Prostate gland (tissue), 2 donors: Measurements from ENCODE around the gene AVEN. TPM values are rescaled to one million over a fixed set of nuclear protein-coding genes. Genes with fewer than 3 reads are reported as not detected.

ENCODE experiments used
- DNase-seq: peaks from one replicate; pipeline ENCODE4 v3.0.0-alpha.2; 2019; ENCODE audit warnings: low spot score
- H3K27ac ChIP-seq, 2 donors: fragments of 200-600 bp; sonication (generic); 2 replicates each; pipeline ENCODE4 v1.5.1; 2017 to 2019
- H3K27me3 ChIP-seq: fragments of 200-600 bp; sonication (generic); replicated peaks from 2 replicates; pipeline ENCODE4 v1.5.1; 2019; ENCODE audit not compliant: insufficient read depth
- H3K36me3 ChIP-seq, 2 donors: fragments of 200-600 bp; sonication (generic); 1 replicate in 1 of 2; 2 replicates in 1 of 2; pipeline versions ENCODE4 v1.5.1 to v1.8.1; 2017 to 2019
- H3K4me1 ChIP-seq: fragments of 200-600 bp; sonication (generic); replicated peaks from 2 replicates; pipeline ENCODE4 v1.5.1; 2019
- H3K4me3 ChIP-seq, 2 donors: fragments of 200-600 bp; sonication (generic); 2 replicates each; pipeline ENCODE4 v1.5.1; 2017 to 2019
- H3K9me3 ChIP-seq: fragments of 200-600 bp; sonication (generic); 2 replicates; pipeline ENCODE4 v1.5.1; 2017
- CTCF ChIP-seq, 4 experiments: fragments of 200-600 bp in 2 of 4; fragments of 450-650 bp in 2 of 4; sonication (generic) in 2 of 4; IDR thresholded peaks; 1 replicate in 3 of 4; 2 replicates in 1 of 4; pipeline ENCODE4 v1.5.1; 2016 to 2019; ENCODE audit warnings: antibody characterized with exemption in 4 of 4, mild to moderate bottlenecking in 2 of 4, moderate library complexity in 2 of 4
- POLR2A ChIP-seq: fragments of 450-650 bp; IDR thresholded peaks from one replicate; pipeline ENCODE4 v1.6.1; 2016; ENCODE audit warnings: antibody characterized with exemption, mild to moderate bottlenecking
- POLR2AphosphoS5 ChIP-seq: sonication (generic); formaldehyde crosslinking; IDR thresholded peaks from one replicate; pipeline ENCODE4 v1.6.1; 2017; ENCODE audit warnings: antibody characterized with exemption
- WGBS: methylation state at CpG from one replicate; pipeline ENCODE4 v1.1.5; 2018; 5-methylcytosine and 5-hydroxymethylcytosine counted together
- intact Hi-C: fragments of 100-400 bp; cut with DNase I; formaldehyde crosslinking; loops from one replicate; pipeline ENCODE4 v1.14.2; 2022
- total RNA-seq, 2 donors: library from RNA; depleted of rRNA; stranded (reverse); fragments of >200 nt; gene quantifications; one replicate each; pipeline ENCODE4 v1.1.0, GENCODE V29; 2016

AVEN gene
- total RNA-seq, 2 donors from 2014 or later, result 11.9 to 21.6 TPM

- intact Hi-C loops, result no loop called here
- 89% methylated on average over 4 of the region's 4 CpGs for WGBS
- H3K27ac ChIP-seq, result no peak overlapping the region
- H3K27me3 ChIP-seq, result no peaks in the 10 kb centered on the region
- no peak overlapping the region for H3K4me3 ChIP-seq
- DNase-seq, result no peak
- no peaks in the 10 kb centered on the region for H3K36me3 ChIP-seq
- no peaks in the 10 kb centered on the region for H3K4me1 ChIP-seq
- TF ChIP-seq POLR2A (no peak), CTCF (IDR thresholded peaks at IDR 0.05) (no peak), POLR2AphosphoS5 (no peak)
- H3K9me3 ChIP-seq, result no peaks in the 10 kb centered on the region
Observed at GRCh38 chr15:33844186-33844585, 194.8 kb downstream of the AVEN start.

GRCh38 chr15:33840615-33841014 is 198.4 kb downstream of the AVEN start:
- TF ChIP-seq POLR2AphosphoS5, result no peak
- H3K9me3 ChIP-seq, result no peaks in the 10 kb centered on the region
- no peaks in the 10 kb centered on the region for H3K27me3 ChIP-seq
- 94% methylated on average over 3 of the region's 3 CpGs for WGBS
- no peak for DNase-seq
- no peaks in the 10 kb centered on the region for H3K4me1 ChIP-seq
- no peaks in the 10 kb centered on the region for H3K36me3 ChIP-seq
- no peak overlapping the region for H3K27ac ChIP-seq
- intact Hi-C loops, result no loop called here
- no peak overlapping the region for H3K4me3 ChIP-seq

GRCh38 chr15:33839540-33839939 is 199.5 kb downstream of the AVEN start:
- WGBS, result 48% methylated on average over 2 of the region's 2 CpGs
- Histone ChIP-seq H3K9me3 (no peaks in the 10 kb centered on the region), H3K4me1 (no peaks in the 10 kb centered on the region), H3K4me3 (no peak overlapping the region), H3K27me3 (no peaks in the 10 kb centered on the region), H3K36me3 (no peaks in the 10 kb centered on the region), H3K27ac (no peak overlapping the region)
- intact Hi-C loops, result no loop called here
- no peak for DNase-seq
- TF ChIP-seq POLR2AphosphoS5 (no peak), CTCF (IDR thresholded peaks at IDR 0.05) (no peak), POLR2A (no peak)

GRCh38 chr15:33837294-33837693 is 201.7 kb downstream of the AVEN start:
- no peaks in the 10 kb centered on the region for H3K4me1 ChIP-seq
- WGBS, result 71% methylated on average over 1 of the region's 1 CpG
- no peak overlapping the region for H3K4me3 ChIP-seq
- no peak overlapping the region for H3K27ac ChIP-seq
- DNase-seq, result no peak
- H3K9me3 ChIP-seq, result no peaks in the 10 kb centered on the region
- intact Hi-C loops, result no loop called here
- H3K27me3 ChIP-seq, result no peaks in the 10 kb centered on the region
- no peaks in the 10 kb centered on the region for H3K36me3 ChIP-seq
- TF ChIP-seq POLR2A, result no peak
- TF ChIP-seq POLR2AphosphoS5, result no peak
- no peak for TF ChIP-seq CTCF (IDR thresholded peaks at IDR 0.05)

GRCh38 chr15:33834892-33835743 is 203.9 kb downstream of the AVEN start:
- Histone ChIP-seq H3K4me3 (no peak overlapping the region), H3K36me3 (no peaks in the 10 kb centered on the region), H3K27ac (no peak overlapping the region), H3K9me3 (no peaks in the 10 kb centered on the region), H3K27me3 (no peaks in the 10 kb centered on the region), H3K4me1 (no peaks in the 10 kb centered on the region)
- 51% methylated on average over 9 of the region's 9 CpGs for whole genome bisulfite sequencing
- TF ChIP-seq POLR2A (no peak), CTCF (IDR thresholded peaks at IDR 0.05) (no peak), POLR2AphosphoS5 (no peak)
- DNase-seq, result no peak
- intact Hi-C loops, result no loop called here
